Endothelial cell of umbilical vein (primary cell): Measurements from ENCODE around the gene CLIC4. TPM values are rescaled to one million over a fixed set of nuclear protein-coding genes. Genes with fewer than 3 reads are reported as not detected.
"Not testable (repeated sequence)": the region's sequence is repeated elsewhere in the genome, so short reads cannot be mapped to it uniquely, and the experiment has no call there.

ENCODE experiments used
- BruUV-seq: library from RNA; stranded (reverse); fragments of 400-500 nt; replicated peaks from 2 replicates; lab custom pipeline; 2021; lab: Mats Ljungman, UMichigan
- CTCF ChIA-PET: fragments of 300-600, 350-600 bp; sonication (Branson Sonifier 250); formaldehyde crosslinking; loops from one replicate; lab custom pipeline; 2021; ENCODE audit warnings: antibody characterized with exemption, inconsistent platforms; lab: Charles Lee
- POLR2A ChIA-PET: fragments of 300-600, 350-600 bp; sonication (Branson Sonifier 250); formaldehyde crosslinking; loops from one replicate; lab custom pipeline; 2021; ENCODE audit warnings: antibody characterized with exemption, inconsistent platforms; lab: Charles Lee
- DNase-seq: peaks from one replicate; pipeline ENCODE4 v3.0.0-alpha.2; 2011; ENCODE audit warnings: low read depth, low spot score
- FAIRE-seq: peaks from 2 replicates; lab custom pipeline; 2011; peaks lifted over from hg19 to GRCh38; lab: Jason Lieb, UNC
- H2AFZ ChIP-seq: 2 replicates; pipeline ENCODE4 v1.6.0; 2012; ENCODE audit warnings: low read depth, low read length, control low read depth, inconsistent platforms
- H3K27ac ChIP-seq: 2 replicates; pipeline ENCODE4 v1.5.1; 2011; ENCODE audit warnings: low read depth, mild to moderate bottlenecking, control low read depth, low read length, moderate library complexity; ENCODE audit not compliant: insufficient read depth
- H3K27me3 ChIP-seq, 2 experiments: 2 replicates each; pipeline versions ENCODE4 v1.6.0 to v1.6.1; 2011; ENCODE audit warnings: low read length in 2 of 2, mixed read lengths in 1 of 2; ENCODE audit not compliant: control insufficient read depth in 2 of 2, insufficient read depth in 2 of 2
- H3K36me3 ChIP-seq, 2 experiments: 2 replicates in 1 of 2; 3 replicates in 1 of 2; pipeline ENCODE4 v1.5.1; 2011; ENCODE audit warnings: low read length in 2 of 2, mild to moderate bottlenecking in 1 of 2, moderate library complexity in 1 of 2; ENCODE audit not compliant: control insufficient read depth in 2 of 2, insufficient read depth in 2 of 2; ENCODE audit errors: extremely low read depth in 1 of 2
- H3K4me1 ChIP-seq: 3 replicates; pipeline ENCODE4 v1.5.1; 2011; ENCODE audit warnings: mild to moderate bottlenecking, low read length; ENCODE audit not compliant: control insufficient read depth, insufficient read depth; ENCODE audit errors: extremely low read depth
- H3K4me2 ChIP-seq: 2 replicates; pipeline ENCODE4 v1.6.1; 2011; ENCODE audit warnings: low read length, control low read depth, mixed read lengths; ENCODE audit not compliant: insufficient read depth
- H3K4me3 ChIP-seq, 3 experiments: fragments of 200-600 bp in 1 of 3; sonication (generic), shearing (Covaris generic) in 1 of 3; replicated peaks in 1 of 3; 2 replicates each; pipeline ENCODE4 v1.5.1; 2011 to 2016; ENCODE audit warnings: control low read depth in 3 of 3, low read length in 3 of 3, mild to moderate bottlenecking in 2 of 3, inconsistent platforms in 1 of 3, low read depth in 1 of 3, moderate library complexity in 1 of 3; ENCODE audit not compliant: insufficient read depth in 1 of 3
- H3K79me2 ChIP-seq: 2 replicates; pipeline ENCODE4 v1.6.0; 2012; ENCODE audit warnings: low read length, inconsistent platforms; ENCODE audit not compliant: control insufficient read depth, insufficient read depth
- H3K9ac ChIP-seq: replicated peaks from 2 replicates; pipeline ENCODE3; 2011; ENCODE audit warnings: low read length, control low read depth; ENCODE audit not compliant: insufficient read depth; ENCODE audit errors: extremely low read depth
- H3K9me1 ChIP-seq: replicated peaks from 3 replicates; pipeline ENCODE4 v1.6.0; 2011; ENCODE audit warnings: mild to moderate bottlenecking, low read length; ENCODE audit not compliant: control insufficient read depth, insufficient read depth; ENCODE audit errors: extremely low read depth
- H3K9me3 ChIP-seq: replicated peaks from 2 replicates; pipeline ENCODE4 v1.5.1; 2012; ENCODE audit warnings: low read length, inconsistent platforms; ENCODE audit not compliant: control insufficient read depth, insufficient read depth
- H4K20me1 ChIP-seq: replicated peaks from 2 replicates; pipeline ENCODE3; 2011; ENCODE audit warnings: mild to moderate bottlenecking, low read length; ENCODE audit not compliant: control insufficient read depth, insufficient read depth; ENCODE audit errors: extremely low read depth
- FOS ChIP-seq: IDR thresholded peaks from 2 replicates; pipeline ENCODE4 v1.6.1; 2011; ENCODE audit warnings: mild to moderate bottlenecking, low read length, moderate library complexity, borderline replicate concordance; ENCODE audit not compliant: insufficient read depth
- JUN ChIP-seq: IDR thresholded peaks from 2 replicates; pipeline ENCODE4 v1.6.1; 2011; ENCODE audit warnings: borderline replicate concordance, low read depth; ENCODE audit not compliant: insufficient read length, insufficient read depth
- POLR2A ChIP-seq: IDR thresholded peaks from 2 replicates; pipeline ENCODE4 v1.6.1; 2012; ENCODE audit warnings: low read depth, mild to moderate bottlenecking, control low read depth, low read length
- POLR2AphosphoS5 ChIP-seq: IDR thresholded peaks from 2 replicates; pipeline ENCODE4 v1.6.1; 2012; ENCODE audit warnings: low read depth, mild to moderate bottlenecking, control low read depth, low read length, moderate library complexity; ENCODE audit not compliant: insufficient read depth
- dilution Hi-C: fragments of 300-500 bp; cut with MboI; formaldehyde crosslinking; loops from one replicate; pipeline ENCODE4 v1.15.0; 2019; ENCODE audit warnings: low sequenced_read_pairs; ENCODE audit not compliant: extremely low pct_ligation_motif_present
- intact Hi-C: fragments of 100-400 bp; cut with micrococcal nuclease; formaldehyde crosslinking; loops from one replicate; pipeline ENCODE4 v1.10.0; 2022
- polyA plus RNA-seq, 4 experiments: library from polyadenylated mRNA; depleted of rRNA in 3 of 4; stranded (reverse) in 3 of 4; unstranded in 1 of 4; fragments of >200 nt; gene quantifications; 2 replicates each; pipeline versions ENCODE4 v1.2.1 to v1.2.3, GENCODE V29; 2011 to 2012; ENCODE audit warnings: missing spikeins in 1 of 4
- total RNA-seq: library from RNA; stranded (reverse); gene quantifications from 2 replicates; pipeline ENCODE4 v1.2.3, GENCODE V29; 2021

The CLIC4 gene
- total and polyA plus RNA-seq, 2 donors (not counting 3 experiments of a cell fraction or from before 2014, with no cell fraction given) = 97.5 to 330 TPM

DNA sequence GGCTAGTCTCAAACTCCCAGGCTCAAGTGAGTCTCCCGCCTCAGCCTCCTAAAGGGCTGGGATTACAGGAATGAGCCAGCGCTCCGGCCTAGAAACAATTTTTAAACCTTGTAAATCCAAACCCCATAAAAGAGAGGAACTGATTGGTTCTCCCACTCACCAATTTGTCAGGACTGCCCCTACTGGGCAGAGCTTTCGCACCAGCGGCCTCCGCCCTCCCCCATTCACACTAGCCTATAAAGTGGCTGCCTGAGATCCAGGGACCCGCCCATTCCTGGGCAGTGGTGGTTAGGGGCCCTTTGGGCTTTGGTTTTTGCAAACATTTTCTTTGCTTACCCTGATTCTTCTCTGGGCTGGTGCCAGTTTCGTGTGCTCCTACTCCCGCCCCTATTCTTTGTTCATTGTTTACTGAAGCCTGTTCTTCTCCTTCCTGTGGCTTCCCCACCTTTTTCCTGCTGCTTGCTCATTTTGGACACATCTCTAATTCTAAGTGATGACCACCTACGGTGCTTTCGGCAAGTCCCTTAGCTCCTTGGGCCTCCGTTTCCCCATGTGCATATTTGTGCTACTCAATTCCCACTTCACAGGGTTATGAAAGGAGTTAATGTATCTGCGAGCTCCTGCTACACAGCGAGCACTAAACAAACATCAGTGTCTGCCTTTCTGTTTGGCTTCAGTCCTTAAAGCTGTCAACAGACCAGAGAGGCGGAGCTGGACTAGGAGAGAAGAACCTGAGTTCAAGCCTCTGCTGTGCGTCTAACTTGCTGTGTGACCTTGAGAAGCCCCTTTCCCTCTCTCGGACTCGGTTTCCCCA is 39.8 kb upstream of the CLIC4 start:
- ChIA-PET POLR2A (interaction anchor here (0.8 to 2.3 kb wide), 5 partner anchors 15 to 49 kb away, joined by 3 to 22 read pairs (median 5); partner anchors contain the start of gene CLIC4), CTCF (interaction anchor here (1.0 to 8.2 kb wide), 10 partner anchors 9 to 143 kb away, joined by 3 to 58 read pairs (median 4); partner anchors contain the start of gene CLIC4)
- no peaks in the 10 kb centered on the region for H3K9me3 ChIP-seq
- dilution Hi-C loops (no loop called here), intact Hi-C loops (loop anchor here (1.0 kb wide), 4 partner anchors 15 to 65 kb away; partner anchors contain the start of gene CLIC4)
- no peaks in the 10 kb centered on the region for H3K9me1 ChIP-seq
- no peaks in the 10 kb centered on the region for H3K27me3 ChIP-seq
- TSS peak; percentile 65 for BruUV-seq
- DNase-seq (peak; percentile 97), FAIRE-seq (peak; percentile 96)
- peak overlapping the region; percentile 76 for H3K27ac ChIP-seq
- H3K9ac ChIP-seq = peak overlapping the region; percentile 61
- peak overlapping the region in 1 of 3 experiments; percentile 12 for H3K4me3 ChIP-seq
- no peak for TF ChIP-seq FOS
- TF ChIP-seq POLR2A = peak; percentile 62
- TF ChIP-seq JUN = peak; percentile 24
- TF ChIP-seq POLR2AphosphoS5 = peak; percentile 69
- H3K4me1 ChIP-seq = peaks cover 19% of the 10 kb centered on the region
- no peaks in the 10 kb centered on the region for H3K79me2 ChIP-seq
- H3K36me3 ChIP-seq = no peaks in the 10 kb centered on the region
- no peaks in the 10 kb centered on the region for H4K20me1 ChIP-seq
- H3K4me2 ChIP-seq = peak overlapping the region; percentile 63
- H2AFZ ChIP-seq = peak overlapping the region; percentile 15

DNA sequence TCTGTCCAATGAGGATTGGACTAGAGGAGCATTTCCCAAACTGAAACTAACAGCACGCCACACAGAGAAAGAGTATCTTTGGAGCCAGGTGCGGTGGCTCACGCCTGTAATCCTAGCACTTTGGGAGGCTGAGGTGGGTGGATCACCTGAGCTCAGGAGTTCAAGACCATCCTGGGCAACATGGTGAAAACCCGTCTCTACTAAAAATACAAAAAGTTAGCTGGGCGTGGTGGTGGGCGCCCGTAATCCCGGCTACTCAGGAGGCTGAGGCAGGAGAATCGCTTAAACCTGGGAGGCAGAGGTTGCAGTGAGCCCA is 39.2 kb upstream of the CLIC4 start:
- POLR2A ChIA-PET = interaction anchor here (1.3 to 2.3 kb wide), 3 partner anchors 18 to 40 kb away, joined by 4 to 22 read pairs (median 5); partner anchors contain the start of gene CLIC4
- H4K20me1 ChIP-seq, BruUV-seq, DNase-seq, H3K4me3 ChIP-seq, H3K9me3 ChIP-seq, H3K79me2 ChIP-seq, intact Hi-C loops, H3K36me3 ChIP-seq, dilution Hi-C loops, FAIRE-seq, H3K27me3 ChIP-seq, H3K9me1 ChIP-seq: not testable (repeated sequence)
- Histone ChIP-seq H3K4me1 (peaks cover 19% of the 10 kb centered on the region), H3K27ac (peak overlapping the region; percentile 76), H2AFZ (peak overlapping the region; percentile 9), H3K4me2 (peak overlapping the region; percentile 63), H3K9ac (peak overlapping the region; percentile 61)
- CTCF ChIA-PET = interaction anchor here (1.1 to 8.2 kb wide), 4 partner anchors 18 to 142 kb away, joined by 3 to 58 read pairs (median 6); no protein-coding TSS in a partner anchor
